A673 (cell line): ENCODE data around the gene FGF3. TPM values are rescaled to one million over a fixed set of nuclear protein-coding genes. Genes with fewer than 3 reads are reported as not detected.

Experiments
- BruUV-seq: library from RNA; stranded (reverse); fragments of 400-500 nt; replicated peaks from 2 replicates; lab custom pipeline; 2021; lab: Mats Ljungman, UMichigan
- CTCF ChIA-PET: fragments of 300-600 bp; sonication (Branson Sonifier 250); formaldehyde crosslinking; loops from one replicate; lab custom pipeline; 2022; ENCODE audit warnings: antibody characterized with exemption; lab: Charles Lee
- POLR2A ChIA-PET: fragments of 300-600 bp; sonication (Branson Sonifier 250); formaldehyde crosslinking; loops from one replicate; lab custom pipeline; 2022; ENCODE audit warnings: antibody characterized with exemption; ENCODE audit not compliant: low non-redundant PET; lab: Charles Lee
- DNase-seq: peaks from one replicate; pipeline ENCODE4 v3.0.0-alpha.2; 2015; ENCODE audit warnings: low spot score
- H3K27ac ChIP-seq: fragments of 200-600 bp; sonication (generic); 2 replicates; pipeline ENCODE4 v1.5.1; 2016; ENCODE audit warnings: mixed run types, low read depth, mild to moderate bottlenecking, mixed read lengths, antibody characterized with exemption, low read length; ENCODE audit not compliant: poor library complexity, severe bottlenecking
- H3K27me3 ChIP-seq: fragments of 200-600 bp; sonication (generic); replicated peaks from 2 replicates; pipeline ENCODE4 v1.6.1; 2017; ENCODE audit warnings: mixed run types, low read depth, mild to moderate bottlenecking, mixed read lengths, antibody characterized with exemption, low read length; ENCODE audit not compliant: insufficient read depth, poor library complexity
- H3K36me3 ChIP-seq: fragments of 200-600 bp; sonication (generic); 2 replicates; pipeline ENCODE4 v1.6.1; 2016; ENCODE audit warnings: mixed run types, mild to moderate bottlenecking, mixed read lengths, antibody characterized with exemption, low read length; ENCODE audit not compliant: insufficient read depth, poor library complexity, severe bottlenecking
- H3K4me1 ChIP-seq: fragments of 200-600 bp; sonication (generic); 2 replicates; pipeline ENCODE4 v1.6.1; 2017; ENCODE audit warnings: mixed run types, mild to moderate bottlenecking, mixed read lengths, antibody characterized with exemption, low read length; ENCODE audit not compliant: insufficient read depth, poor library complexity, severe bottlenecking
- H3K4me3 ChIP-seq: fragments of 200-600 bp; sonication (generic); 2 replicates; pipeline ENCODE4 v1.5.1; 2016; ENCODE audit warnings: low read depth, mixed run types, mild to moderate bottlenecking, mixed read lengths, low read length; ENCODE audit not compliant: poor library complexity, severe bottlenecking
- H3K9me3 ChIP-seq: fragments of 200-600 bp; sonication (generic); 2 replicates; pipeline ENCODE4 v1.6.1; 2016; ENCODE audit warnings: mixed run types, low read depth, mild to moderate bottlenecking, mixed read lengths, antibody characterized with exemption, low read length; ENCODE audit not compliant: poor library complexity, severe bottlenecking
- CTCF ChIP-seq: fragments of 300-800, 200-600 bp; sonication (generic); conservative IDR thresholded peaks from 2 replicates; pipeline ENCODE4 v1.5.1; 2017; ENCODE audit warnings: low read depth, mild to moderate bottlenecking, antibody characterized with exemption, low read length, moderate library complexity, mixed read lengths
- EZH2 ChIP-seq: fragments of 200-600 bp; sonication (generic); IDR thresholded peaks from 2 replicates; pipeline ENCODE4 v1.6.1; 2017; ENCODE audit warnings: borderline replicate concordance, low read depth, mild to moderate bottlenecking, mixed read lengths, antibody characterized with exemption, low read length; ENCODE audit not compliant: poor library complexity, severe bottlenecking
- intact Hi-C: fragments of 100-400 bp; cut with micrococcal nuclease; formaldehyde crosslinking; loops from one replicate; pipeline ENCODE4 v1.10.0; 2022; ENCODE audit not compliant: unreplicated experiment
- total RNA-seq: library from RNA; stranded (reverse); gene quantifications from 2 replicates; pipeline ENCODE4 v1.2.3, GENCODE V29; 2021

Gene FGF3
- total RNA-seq, 1 experiment from 2014 or later = not detected

GRCh38 chr11:69820441-69820840 lies 1.2 kb upstream of the FGF3 start:
- H3K36me3 ChIP-seq = no peaks in the 10 kb centered on the region
- no peak overlapping the region for H3K27ac ChIP-seq
- H3K4me3 ChIP-seq = no peak overlapping the region
- intact Hi-C loops = no loop called here
- TF ChIP-seq EZH2 = no peak
- TF ChIP-seq CTCF = no peak
- DNase-seq = no peak
- H3K9me3 ChIP-seq = no peaks in the 10 kb centered on the region
- ChIA-PET POLR2A (no interaction called here), CTCF (interaction anchor here (0.5 kb wide), 1 partner anchor 135 kb away, joined by 3 read pairs; no protein-coding TSS in a partner anchor)
- BruUV-seq = no TSS peak
- H3K4me1 ChIP-seq = peaks cover 6% of the 10 kb centered on the region
- H3K27me3 ChIP-seq = peaks cover 89% of the 10 kb centered on the region

GRCh38 chr11:69819541-69820070 lies 390 bp upstream of the FGF3 start:
- POLR2A ChIA-PET = no interaction called here
- no TSS peak for BruUV-seq
- intact Hi-C loops = no loop called here
- Histone ChIP-seq H3K27ac (no peak overlapping the region), H3K4me1 (peaks cover 6% of the 10 kb centered on the region), H3K9me3 (no peaks in the 10 kb centered on the region), H3K4me3 (no peak overlapping the region), H3K36me3 (no peaks in the 10 kb centered on the region), H3K27me3 (peaks cover 98% of the 10 kb centered on the region)
- no peak for DNase-seq
- CTCF ChIA-PET = no interaction called here
- TF ChIP-seq EZH2 = peak; percentile 93
- no peak for TF ChIP-seq CTCF

GRCh38 chr11:69818231-69818602 lies 999 bp downstream of the FGF3 start:
- Histone ChIP-seq H3K27me3 (peaks cover 89% of the 10 kb centered on the region), H3K36me3 (no peaks in the 10 kb centered on the region), H3K4me3 (no peak overlapping the region), H3K9me3 (no peaks in the 10 kb centered on the region), H3K4me1 (peaks cover 6% of the 10 kb centered on the region), H3K27ac (no peak overlapping the region)
- ChIA-PET CTCF (no interaction called here), POLR2A (no interaction called here)
- TF ChIP-seq EZH2 (no peak), CTCF (no peak)
- intact Hi-C loops = no loop called here
- no TSS peak for BruUV-seq
- DNase-seq = no peak
